GM23338 (cell line): ENCODE measurements around the gene WASHC2A.
"Not testable (repeated sequence)": the region's sequence is repeated elsewhere in the genome, so short reads cannot be mapped to it uniquely, and the experiment has no call there.

ENCODE experiments used
- CREB1 ChIP-seq: fragments of 250-450 bp; sonication (Bioruptor Pico); IDR thresholded peaks from 2 replicates; pipeline ENCODE4 v1.5.0; 2020; ENCODE audit warnings: low read depth, mild to moderate bottlenecking, moderate library complexity
- EZH2 ChIP-seq: fragments of 200-600 bp; sonication (generic); IDR thresholded peaks from one replicate; pipeline ENCODE4 v1.8.0; 2017; ENCODE audit warnings: antibody characterized with exemption, mild to moderate bottlenecking, low read depth; ENCODE audit not compliant: unreplicated experiment
- EZH2phosphoT487 ChIP-seq: fragments of 200-600 bp; sonication (generic); IDR thresholded peaks from one replicate; pipeline ENCODE4 v1.8.1; 2018; ENCODE audit warnings: antibody characterized with exemption; ENCODE audit not compliant: unreplicated experiment
- JUNB ChIP-seq: IDR thresholded peaks from one replicate; pipeline ENCODE4 v1.6.1; 2016; ENCODE audit warnings: antibody characterized with exemption; ENCODE audit not compliant: unreplicated experiment
- REST ChIP-seq: IDR thresholded peaks from one replicate; pipeline ENCODE4 v1.6.1; 2018; ENCODE audit warnings: antibody characterized with exemption; ENCODE audit not compliant: unreplicated experiment
- STAT1 ChIP-seq: IDR thresholded peaks from one replicate; pipeline ENCODE4 v1.6.1; 2016; ENCODE audit warnings: antibody characterized with exemption; ENCODE audit not compliant: unreplicated experiment
- TF ChIP-seq, protein P1 (sequence below), 2 experiments: fragments of 200-600 bp in 1 of 2; sonication (generic) in 1 of 2; conservative IDR thresholded peaks; 2 replicates each; pipeline versions ENCODE4 v1.5.1 to v1.6.1; 2016 to 2017; ENCODE audit warnings: antibody characterized with exemption in 2 of 2, low read depth in 2 of 2, mild to moderate bottlenecking in 2 of 2, moderate library complexity in 1 of 2

GRCh38 chr10:50174788-50175525 is 107.2 kb downstream of the WASHC2A start:
- TF ChIP-seq, protein P1, sequence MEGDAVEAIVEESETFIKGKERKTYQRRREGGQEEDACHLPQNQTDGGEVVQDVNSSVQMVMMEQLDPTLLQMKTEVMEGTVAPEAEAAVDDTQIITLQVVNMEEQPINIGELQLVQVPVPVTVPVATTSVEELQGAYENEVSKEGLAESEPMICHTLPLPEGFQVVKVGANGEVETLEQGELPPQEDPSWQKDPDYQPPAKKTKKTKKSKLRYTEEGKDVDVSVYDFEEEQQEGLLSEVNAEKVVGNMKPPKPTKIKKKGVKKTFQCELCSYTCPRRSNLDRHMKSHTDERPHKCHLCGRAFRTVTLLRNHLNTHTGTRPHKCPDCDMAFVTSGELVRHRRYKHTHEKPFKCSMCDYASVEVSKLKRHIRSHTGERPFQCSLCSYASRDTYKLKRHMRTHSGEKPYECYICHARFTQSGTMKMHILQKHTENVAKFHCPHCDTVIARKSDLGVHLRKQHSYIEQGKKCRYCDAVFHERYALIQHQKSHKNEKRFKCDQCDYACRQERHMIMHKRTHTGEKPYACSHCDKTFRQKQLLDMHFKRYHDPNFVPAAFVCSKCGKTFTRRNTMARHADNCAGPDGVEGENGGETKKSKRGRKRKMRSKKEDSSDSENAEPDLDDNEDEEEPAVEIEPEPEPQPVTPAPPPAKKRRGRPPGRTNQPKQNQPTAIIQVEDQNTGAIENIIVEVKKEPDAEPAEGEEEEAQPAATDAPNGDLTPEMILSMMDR (conservative IDR thresholded peaks at IDR 0.05; ENCODE audit: low read depth in 2 of 2): not testable (repeated sequence)
- TF ChIP-seq CREB1 (CRISPR knock-in tag); STAT1; REST; JUNB; EZH2phosphoT487; EZH2: not testable (repeated sequence)
